ENCODE data around the gene APOBEC4.

Gene APOBEC4

GRCh38 chr1:183612407-183612806 lies 40.7 kb downstream of the APOBEC4 start:
- Histone ChIP-seq H3K9me3 (ENCODE audit: control insufficient read depth in 1 of 2, low read length in 2 of 2) (no peaks in the 10 kb centered on the region), H3K27ac (ENCODE audit: low read length) (no peak overlapping the region), H3K4me3 (ENCODE audit: low read depth in 1 of 2, low read length in 2 of 2) (no peak overlapping the region), H3K36me3 (ENCODE audit: control insufficient read depth in 1 of 2, insufficient read depth in 2 of 2, low read length in 2 of 2) (no peaks in the 10 kb centered on the region), H3K27me3 (ENCODE audit: low read depth, low read length) (no peaks in the 10 kb centered on the region), H3K4me1 (ENCODE audit: control insufficient read depth in 1 of 2, insufficient read depth in 2 of 2, low read length in 2 of 2) (peaks cover 8 to 13% of the 10 kb centered on the region in 2 donors)

- H3K4me3 ChIP-seq (ENCODE audit: low read depth in 1 of 2, low read length in 2 of 2): no peak overlapping the region
- H3K4me1 ChIP-seq (ENCODE audit: control insufficient read depth in 1 of 2, insufficient read depth in 2 of 2, low read length in 2 of 2): peaks cover 8 to 13% of the 10 kb centered on the region in 2 donors
- H3K36me3 ChIP-seq (ENCODE audit: control insufficient read depth in 1 of 2, insufficient read depth in 2 of 2, low read length in 2 of 2): no peaks in the 10 kb centered on the region
- H3K9me3 ChIP-seq (ENCODE audit: control insufficient read depth in 1 of 2, low read length in 2 of 2): no peaks in the 10 kb centered on the region
- no peaks in the 10 kb centered on the region for H3K27me3 ChIP-seq (ENCODE audit: low read depth, low read length)
- no peak overlapping the region for H3K27ac ChIP-seq (ENCODE audit: low read length)
Measured at GRCh38 chr1:183611021-183611420, 42.1 kb downstream of the APOBEC4 start.

DNA sequence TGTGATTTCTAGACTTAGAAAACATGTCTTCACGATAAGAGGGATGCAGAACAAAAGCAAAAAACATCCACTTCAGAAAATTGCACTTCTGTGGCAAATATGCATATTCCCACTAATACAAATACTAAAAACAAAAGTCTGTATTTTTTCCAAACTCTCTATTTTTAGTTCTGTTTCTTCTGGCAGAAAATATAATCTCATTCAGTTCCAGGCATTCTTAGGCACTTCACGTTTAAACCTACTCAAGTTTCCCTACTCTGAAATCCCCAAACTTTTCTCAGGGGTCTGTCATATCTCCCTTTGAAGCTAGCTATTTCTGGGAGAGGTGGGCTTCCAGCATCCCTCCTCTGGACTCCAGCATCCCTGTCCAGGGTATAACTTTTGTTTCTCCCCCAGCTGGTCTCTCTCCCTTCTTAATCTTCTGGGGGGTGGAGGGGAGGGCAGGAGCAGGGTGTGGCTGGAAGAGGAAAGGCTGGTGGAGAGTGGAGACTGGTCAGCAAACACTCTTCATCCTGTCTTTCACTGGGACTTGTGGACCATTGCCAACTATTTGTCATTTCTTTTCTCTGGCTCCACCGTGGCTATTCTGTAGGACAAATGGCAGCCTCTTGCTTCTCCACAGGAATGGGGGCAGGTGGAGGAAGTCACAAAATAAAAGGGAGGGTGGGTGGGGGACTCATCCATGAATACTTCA lies 43.2 kb downstream of the APOBEC4 start:
- H3K27ac ChIP-seq (ENCODE audit: low read length): peak overlapping the region; percentile 48
- peaks cover 8 to 13% of the 10 kb centered on the region in 2 donors for H3K4me1 ChIP-seq (ENCODE audit: control insufficient read depth in 1 of 2, insufficient read depth in 2 of 2, low read length in 2 of 2)
- no peaks in the 10 kb centered on the region for H3K27me3 ChIP-seq (ENCODE audit: low read depth, low read length)
- no peaks in the 10 kb centered on the region for H3K9me3 ChIP-seq (ENCODE audit: control insufficient read depth in 1 of 2, low read length in 2 of 2)
- no peak overlapping the region for H3K4me3 ChIP-seq (ENCODE audit: low read depth in 1 of 2, low read length in 2 of 2)
- H3K36me3 ChIP-seq (ENCODE audit: control insufficient read depth in 1 of 2, insufficient read depth in 2 of 2, low read length in 2 of 2): no peaks in the 10 kb centered on the region

DNA sequence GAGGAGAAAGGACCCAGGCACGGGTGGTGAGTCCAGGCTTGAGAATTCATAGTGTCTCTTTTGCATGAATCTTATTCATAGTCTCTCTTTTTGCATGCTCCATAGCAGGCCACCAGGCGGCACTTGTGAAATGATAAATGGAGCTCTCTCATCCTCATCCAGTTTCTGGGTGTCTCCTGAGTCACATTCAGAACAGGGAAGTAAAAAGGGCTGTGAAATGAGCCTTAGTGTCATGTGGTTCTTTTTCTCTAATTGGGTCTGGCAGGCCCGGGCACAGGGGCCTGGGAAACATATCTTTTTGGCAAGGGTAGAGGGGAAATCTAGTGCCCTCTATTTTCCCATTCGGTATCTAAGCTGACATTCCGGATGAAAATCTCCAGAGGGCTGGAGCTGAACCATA lies 43.8 kb downstream of the APOBEC4 start:
- no peaks in the 10 kb centered on the region for H3K36me3 ChIP-seq (ENCODE audit: control insufficient read depth in 1 of 2, insufficient read depth in 2 of 2, low read length in 2 of 2)
- H3K4me1 ChIP-seq (ENCODE audit: control insufficient read depth in 1 of 2, insufficient read depth in 2 of 2, low read length in 2 of 2): peaks cover 8 to 13% of the 10 kb centered on the region in 2 donors
- no peak overlapping the region for H3K4me3 ChIP-seq (ENCODE audit: low read depth in 1 of 2, low read length in 2 of 2)
- H3K9me3 ChIP-seq (ENCODE audit: control insufficient read depth in 1 of 2, low read length in 2 of 2): no peaks in the 10 kb centered on the region
- peak overlapping the region; percentile 48 for H3K27ac ChIP-seq (ENCODE audit: low read length)
- no peaks in the 10 kb centered on the region for H3K27me3 ChIP-seq (ENCODE audit: low read depth, low read length)

DNA sequence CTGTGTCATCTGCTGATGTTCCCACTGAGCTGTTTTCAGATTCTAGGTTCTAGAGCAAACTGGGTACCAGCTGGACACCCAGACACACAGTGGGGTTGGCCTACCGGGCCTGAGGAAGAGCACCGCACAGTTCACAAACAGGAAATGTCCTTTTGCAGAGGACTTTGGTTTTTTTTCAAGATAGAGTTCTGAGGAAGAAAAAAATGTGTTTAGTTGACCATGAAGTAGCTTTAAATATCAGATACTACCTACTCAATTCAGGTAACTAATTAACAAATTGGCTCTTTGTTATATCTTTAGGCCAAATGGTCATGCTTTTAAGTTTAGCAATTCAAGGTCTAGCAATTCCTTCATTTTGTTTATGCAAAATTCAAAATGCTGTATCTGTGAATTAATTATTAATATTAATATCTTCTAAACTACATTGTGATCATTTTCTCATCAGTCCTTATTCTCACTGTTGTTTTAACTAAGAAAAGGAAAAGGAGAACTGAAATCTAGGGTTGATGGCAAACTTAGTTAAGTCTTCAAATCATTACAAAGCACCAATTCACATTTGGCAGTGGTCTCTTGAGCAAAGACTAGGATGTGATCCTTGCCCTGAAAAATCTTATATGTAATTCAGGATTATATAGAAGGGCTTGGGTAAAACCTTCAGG lies 45.7 kb downstream of the APOBEC4 start:
- Histone ChIP-seq H3K27ac (ENCODE audit: low read length) (peak overlapping the region; percentile 24), H3K4me3 (ENCODE audit: low read depth in 1 of 2, low read length in 2 of 2) (no peak overlapping the region), H3K36me3 (ENCODE audit: control insufficient read depth in 1 of 2, insufficient read depth in 2 of 2, low read length in 2 of 2) (no peaks in the 10 kb centered on the region), H3K4me1 (ENCODE audit: control insufficient read depth in 1 of 2, insufficient read depth in 2 of 2, low read length in 2 of 2) (peaks cover 8 to 13% of the 10 kb centered on the region in 2 donors), H3K27me3 (ENCODE audit: low read depth, low read length) (no peaks in the 10 kb centered on the region), H3K9me3 (ENCODE audit: control insufficient read depth in 1 of 2, low read length in 2 of 2) (no peaks in the 10 kb centered on the region)

- Histone ChIP-seq H3K4me3 (ENCODE audit: low read depth in 1 of 2, low read length in 2 of 2) (no peak overlapping the region), H3K9me3 (ENCODE audit: control insufficient read depth in 1 of 2, low read length in 2 of 2) (no peaks in the 10 kb centered on the region), H3K27ac (ENCODE audit: low read length) (no peak overlapping the region), H3K4me1 (ENCODE audit: control insufficient read depth in 1 of 2, insufficient read depth in 2 of 2, low read length in 2 of 2) (peaks cover 8 to 13% of the 10 kb centered on the region in 2 donors), H3K27me3 (ENCODE audit: low read depth, low read length) (no peaks in the 10 kb centered on the region), H3K36me3 (ENCODE audit: control insufficient read depth in 1 of 2, insufficient read depth in 2 of 2, low read length in 2 of 2) (no peaks in the 10 kb centered on the region)
Measured at GRCh38 chr1:183605904-183606303, 47.2 kb downstream of the APOBEC4 start.

- no peaks in the 10 kb centered on the region for H3K27me3 ChIP-seq (ENCODE audit: low read depth, low read length)
- H3K9me3 ChIP-seq (ENCODE audit: control insufficient read depth in 1 of 2, low read length in 2 of 2): no peaks in the 10 kb centered on the region
- H3K27ac ChIP-seq (ENCODE audit: low read length): no peak overlapping the region
- peak overlapping the region in 1 of 2 donors; percentile 22 for H3K4me3 ChIP-seq (ENCODE audit: low read depth in 1 of 2, low read length in 2 of 2)
- H3K36me3 ChIP-seq (ENCODE audit: control insufficient read depth in 1 of 2, insufficient read depth in 2 of 2, low read length in 2 of 2): no peaks in the 10 kb centered on the region
- H3K4me1 ChIP-seq (ENCODE audit: control insufficient read depth in 1 of 2, insufficient read depth in 2 of 2, low read length in 2 of 2): peaks cover 6 to 13% of the 10 kb centered on the region in 2 donors
Measured at GRCh38 chr1:183604815-183605214, 48.3 kb downstream of the APOBEC4 start.

DNA sequence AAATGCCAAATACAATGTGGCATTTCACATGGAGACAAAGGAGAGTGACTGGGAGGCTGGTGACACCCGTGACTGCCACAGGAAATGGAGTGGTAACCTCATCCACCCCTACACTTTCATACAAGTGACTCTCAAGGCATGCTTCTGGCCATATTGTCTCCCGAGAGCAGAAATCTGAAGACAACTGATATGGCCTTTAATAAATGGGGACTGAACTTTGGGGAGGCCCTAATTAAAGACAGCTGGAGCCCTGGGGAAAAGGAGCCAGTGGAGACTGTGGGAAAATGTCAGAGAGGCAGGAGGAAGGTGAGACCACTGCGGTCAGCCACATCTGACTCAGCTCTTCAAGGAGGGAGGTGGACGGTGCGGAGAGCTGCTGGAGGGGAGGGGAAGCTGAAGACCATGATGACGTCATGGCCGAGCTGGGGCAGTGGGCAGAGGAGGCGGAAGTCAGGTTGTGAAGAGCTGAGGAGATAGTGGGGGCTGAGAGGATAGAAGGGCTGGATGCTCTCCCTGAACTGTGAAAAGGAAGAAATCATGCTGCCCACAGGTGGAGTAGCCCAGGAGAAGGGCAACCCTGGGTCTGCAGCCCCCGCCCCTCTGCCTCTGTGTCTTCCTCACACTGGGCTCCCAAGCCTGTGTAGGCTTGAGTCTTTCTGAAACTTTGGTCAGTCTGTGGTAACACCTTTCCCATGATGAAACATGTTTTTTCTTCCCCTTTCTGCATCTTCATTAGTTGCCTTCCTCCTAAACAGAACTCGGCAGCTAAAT lies 48.9 kb downstream of the APOBEC4 start:
- Histone ChIP-seq H3K27me3 (ENCODE audit: low read depth, low read length) (no peaks in the 10 kb centered on the region), H3K4me1 (ENCODE audit: control insufficient read depth in 1 of 2, insufficient read depth in 2 of 2, low read length in 2 of 2) (peaks cover 4 to 10% of the 10 kb centered on the region in 2 donors), H3K9me3 (ENCODE audit: control insufficient read depth in 1 of 2, low read length in 2 of 2) (no peaks in the 10 kb centered on the region), H3K27ac (ENCODE audit: low read length) (no peak overlapping the region), H3K36me3 (ENCODE audit: control insufficient read depth in 1 of 2, insufficient read depth in 2 of 2, low read length in 2 of 2) (no peaks in the 10 kb centered on the region), H3K4me3 (ENCODE audit: low read depth in 1 of 2, low read length in 2 of 2) (peak overlapping the region in 1 of 2 donors; percentile 22)

- Histone ChIP-seq H3K36me3 (ENCODE audit: control insufficient read depth in 1 of 2, insufficient read depth in 2 of 2, low read length in 2 of 2) (no peaks in the 10 kb centered on the region), H3K9me3 (ENCODE audit: control insufficient read depth in 1 of 2, low read length in 2 of 2) (no peaks in the 10 kb centered on the region), H3K27me3 (ENCODE audit: low read depth, low read length) (no peaks in the 10 kb centered on the region), H3K4me1 (ENCODE audit: control insufficient read depth in 1 of 2, insufficient read depth in 2 of 2, low read length in 2 of 2) (peaks cover 0 to 11% of the 10 kb centered on the region in 2 donors), H3K27ac (ENCODE audit: low read length) (no peak overlapping the region), H3K4me3 (ENCODE audit: low read depth in 1 of 2, low read length in 2 of 2) (no peak overlapping the region)
Measured at GRCh38 chr1:183602510-183602909, 50.6 kb downstream of the APOBEC4 start.

GRCh38 chr1:183600634-183601033 lies 52.5 kb downstream of the APOBEC4 start:
- Histone ChIP-seq H3K4me1 (ENCODE audit: control insufficient read depth in 1 of 2, insufficient read depth in 2 of 2, low read length in 2 of 2) (peaks cover 0 to 11% of the 10 kb centered on the region in 2 donors), H3K27ac (ENCODE audit: low read length) (no peak overlapping the region), H3K36me3 (ENCODE audit: control insufficient read depth in 1 of 2, insufficient read depth in 2 of 2, low read length in 2 of 2) (no peaks in the 10 kb centered on the region), H3K27me3 (ENCODE audit: low read depth, low read length) (no peaks in the 10 kb centered on the region), H3K4me3 (ENCODE audit: low read depth in 1 of 2, low read length in 2 of 2) (no peak overlapping the region), H3K9me3 (ENCODE audit: control insufficient read depth in 1 of 2, low read length in 2 of 2) (no peaks in the 10 kb centered on the region)

DNA sequence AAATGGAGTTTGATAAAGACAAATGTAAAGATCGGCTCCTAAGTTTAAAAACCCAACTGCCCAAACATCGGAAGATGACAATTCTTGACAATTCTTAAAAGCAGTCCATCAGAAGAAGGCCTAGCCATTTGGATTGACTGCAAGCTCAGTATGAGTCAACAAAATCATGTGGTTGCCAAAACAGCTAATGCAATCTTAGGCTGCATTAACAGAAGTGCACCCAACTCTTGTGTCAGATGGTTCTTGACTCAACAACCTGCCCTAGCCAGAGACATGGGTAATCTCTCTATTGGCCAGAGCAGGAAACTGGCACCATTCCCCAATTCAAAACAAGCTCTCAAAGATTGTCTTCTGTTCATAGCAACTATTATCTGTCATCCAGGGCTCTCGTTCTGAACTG lies 53.0 kb downstream of the APOBEC4 start:
- Histone ChIP-seq H3K27ac (ENCODE audit: low read length) (no peak overlapping the region), H3K36me3 (ENCODE audit: control insufficient read depth in 1 of 2, insufficient read depth in 2 of 2, low read length in 2 of 2) (no peaks in the 10 kb centered on the region)

More for the DNA sequence above, 53.0 kb downstream of the APOBEC4 start:
- H3K4me1 ChIP-seq (ENCODE audit: control insufficient read depth in 1 of 2, insufficient read depth in 2 of 2, low read length in 2 of 2): peaks cover 0 to 11% of the 10 kb centered on the region in 2 donors
- H3K9me3 ChIP-seq (ENCODE audit: control insufficient read depth in 1 of 2, low read length in 2 of 2): no peaks in the 10 kb centered on the region
- H3K27me3 ChIP-seq (ENCODE audit: low read depth, low read length): no peaks in the 10 kb centered on the region
- no peak overlapping the region for H3K4me3 ChIP-seq (ENCODE audit: low read depth in 1 of 2, low read length in 2 of 2)
